HFF-Myc (cell line): ENCODE measurements around the gene SCARB1.
"Not testable (repeated sequence)": the region's sequence is repeated elsewhere in the genome, so short reads cannot be mapped to it uniquely, and the experiment has no call there.

Experiments used
- DNase-seq: peaks from one replicate; pipeline ENCODE4 v3.0.0-alpha.2; 2011; ENCODE audit warnings: low read depth; ENCODE audit errors: extremely low read depth
- H3K4me3 ChIP-seq: replicated peaks from 2 replicates; pipeline ENCODE4 v1.5.1; 2011; ENCODE audit warnings: low read depth, mild to moderate bottlenecking, control low read depth, low read length
- CTCF ChIP-seq: IDR thresholded peaks from 2 replicates; pipeline ENCODE4 v1.5.1; 2012; ENCODE audit warnings: mild to moderate bottlenecking, low read depth, low read length, control low read depth; ENCODE audit errors: missing control alignments

SCARB1 gene

GRCh38 chr12:124881123-124881522 lies 17.5 kb upstream of the SCARB1 start:
- DNase-seq, result no peak
- H3K4me3 ChIP-seq, result no peak overlapping the region
- no peak for TF ChIP-seq CTCF

DNA sequence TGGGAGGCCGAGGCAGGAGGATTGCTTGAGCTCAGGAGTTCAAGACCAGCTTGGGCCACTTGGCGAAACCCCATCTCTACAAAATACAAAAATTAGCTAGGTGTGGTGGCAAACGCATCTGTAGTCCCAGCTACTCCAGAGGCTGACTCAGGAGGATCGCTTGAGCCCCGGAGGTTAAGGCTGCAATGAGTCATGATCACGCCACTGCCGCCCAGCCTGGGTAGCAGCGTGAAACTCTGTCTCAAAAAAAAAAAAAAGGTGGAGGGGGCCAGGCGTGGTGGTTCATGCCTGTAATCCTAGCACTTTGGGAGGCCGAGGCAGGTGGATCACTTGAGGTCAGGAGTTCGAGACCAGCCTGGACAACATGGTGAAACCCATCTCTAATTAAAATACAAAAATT lies 16.7 kb upstream of the SCARB1 start:
- not testable (repeated sequence) for DNase-seq

DNA sequence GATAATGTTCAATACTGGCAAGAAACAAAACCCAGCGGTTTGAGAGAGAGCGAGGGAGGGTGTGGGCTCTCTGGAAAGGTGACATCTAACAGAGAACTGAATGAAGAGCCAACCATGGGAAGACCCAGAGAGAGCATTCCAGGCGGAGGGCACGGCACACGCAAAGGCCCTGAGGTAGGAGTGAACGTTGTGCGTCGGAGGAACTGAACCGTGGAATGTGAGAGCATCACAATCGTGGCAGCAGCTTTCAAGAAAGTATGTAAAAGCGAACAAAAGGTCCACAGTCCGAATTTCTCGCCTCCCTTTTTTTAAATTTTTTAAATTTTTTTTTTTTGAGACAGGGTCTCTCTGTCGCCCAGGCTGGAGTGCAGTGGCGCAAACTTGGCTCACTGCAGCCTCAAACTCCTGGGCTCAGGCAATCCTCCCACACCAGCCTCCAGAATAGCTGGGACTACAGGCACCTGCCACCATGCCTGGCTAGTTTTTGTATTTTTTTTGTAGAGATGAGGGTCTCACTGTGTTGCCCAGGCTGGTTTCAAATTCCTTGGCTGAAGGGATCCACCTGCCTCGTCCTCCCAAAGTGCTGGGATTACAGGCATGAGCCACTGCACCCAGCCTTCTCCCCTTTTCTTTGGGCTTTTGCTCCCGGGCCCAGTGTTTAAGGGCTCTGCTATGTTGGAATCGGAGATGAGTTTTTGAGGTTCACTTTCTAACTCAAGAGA lies 15.3 kb upstream of the SCARB1 start:
- H3K4me3 ChIP-seq, result no peak overlapping the region
- no peak for DNase-seq
- TF ChIP-seq CTCF, result no peak

More for the DNA sequence above, 16.7 kb upstream of the SCARB1 start:
- not testable (repeated sequence) for H3K4me3 ChIP-seq

DNA sequence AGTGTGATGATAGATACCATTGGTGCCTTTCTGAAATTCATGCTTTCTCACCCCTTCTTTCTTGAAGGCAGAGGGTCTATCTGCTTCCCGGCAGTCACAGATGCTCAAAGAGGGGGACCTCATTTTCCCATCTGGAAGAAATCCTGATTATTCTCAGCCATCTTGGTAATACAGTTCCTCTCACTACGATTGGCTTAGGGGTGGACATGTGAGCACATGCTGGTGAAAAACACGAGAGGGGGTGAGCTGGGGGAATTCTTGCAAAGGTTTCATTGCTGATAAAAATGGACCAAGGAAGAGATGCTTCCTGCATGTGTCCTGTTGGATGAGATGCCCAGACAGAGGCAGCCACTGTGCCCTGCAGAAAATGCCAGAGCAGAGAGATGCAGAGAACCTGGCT lies 13.8 kb upstream of the SCARB1 start:
- DNase-seq, result no peak
- no peak overlapping the region for H3K4me3 ChIP-seq
- TF ChIP-seq CTCF, result no peak

DNA sequence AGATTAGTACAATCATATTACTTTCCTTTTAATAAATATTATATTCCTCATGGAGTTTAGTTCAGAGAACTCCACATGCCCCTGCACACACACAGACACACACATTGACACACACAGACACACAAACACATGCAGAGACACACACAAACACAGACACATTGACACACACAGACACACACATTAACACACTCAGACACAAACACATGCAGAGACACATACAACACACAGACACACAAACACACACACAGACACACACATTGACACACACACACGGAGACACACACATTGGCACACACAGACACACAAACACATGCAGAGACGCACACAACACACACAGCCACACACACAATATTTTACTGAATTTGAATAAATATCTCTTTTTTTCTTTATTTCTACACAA lies 12.5 kb upstream of the SCARB1 start:
- H3K4me3 ChIP-seq, result no peak overlapping the region
- TF ChIP-seq CTCF, result no peak
- DNase-seq, result no peak

DNA sequence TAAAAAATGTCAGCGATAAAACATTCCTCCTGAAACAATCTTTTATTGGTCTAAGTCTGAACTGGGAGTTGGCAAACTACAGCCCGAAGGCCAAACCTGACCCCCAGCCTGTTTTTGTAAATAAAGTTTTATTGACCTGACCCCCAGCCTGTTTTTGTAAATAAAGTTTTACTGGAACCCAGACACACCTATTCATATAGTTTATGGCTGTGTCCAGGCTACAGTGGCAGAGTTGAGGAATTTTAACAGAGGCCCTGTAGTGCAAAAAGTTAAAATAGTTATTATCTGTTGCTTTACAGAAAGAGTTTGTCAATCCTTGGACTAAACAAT lies 12.1 kb upstream of the SCARB1 start:
- no peak overlapping the region for H3K4me3 ChIP-seq

DNA sequence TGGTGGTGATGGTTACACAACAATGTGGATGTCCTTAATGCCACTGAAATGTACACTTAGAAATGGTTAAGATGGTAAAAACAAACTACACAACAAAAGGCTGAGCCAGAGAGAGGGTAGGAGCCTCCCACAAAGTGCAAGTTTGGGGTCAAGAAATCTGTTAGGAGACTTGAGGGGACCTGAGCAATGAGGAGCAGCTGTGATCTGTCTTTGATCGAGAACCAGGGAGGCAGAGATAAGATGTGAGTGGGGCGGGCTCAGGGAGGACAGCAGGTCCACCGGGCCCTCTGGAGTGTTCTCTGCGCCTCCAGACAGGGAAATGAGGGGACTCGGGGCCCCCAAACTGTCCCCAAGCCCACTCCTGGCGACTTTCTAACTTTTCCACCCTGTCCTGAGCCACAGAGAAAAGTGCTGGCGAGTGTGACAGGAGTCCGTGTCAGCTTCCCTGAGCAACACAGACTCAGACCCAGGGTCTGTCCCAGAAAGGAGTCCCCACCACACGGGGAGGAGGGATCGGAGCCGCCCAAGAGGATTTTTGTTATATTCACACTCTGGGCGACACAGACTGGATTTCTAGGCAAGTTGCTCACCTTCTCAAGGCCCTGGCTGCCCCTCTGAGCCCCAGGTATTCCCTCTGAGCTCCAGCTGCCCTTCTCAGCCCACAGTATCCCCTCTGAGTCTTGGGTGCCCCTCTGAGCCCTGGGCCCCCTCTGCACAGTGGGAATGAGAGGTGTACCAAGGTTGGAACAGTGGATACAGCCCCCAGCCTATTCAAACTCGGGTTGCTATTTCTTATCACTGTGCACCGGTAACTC lies 11.5 kb upstream of the SCARB1 start:
- no peak for TF ChIP-seq CTCF
- DNase-seq, result no peak
- no peak overlapping the region for H3K4me3 ChIP-seq

More for the DNA sequence above, 12.1 kb upstream of the SCARB1 start:
- DNase-seq, result no peak
- TF ChIP-seq CTCF, result no peak
